Epithelial cell of esophagus (primary cell): ENCODE measurements around the gene GPR171.
"Not testable (repeated sequence)": the region's sequence is repeated elsewhere in the genome, so short reads cannot be mapped to it uniquely, and the experiment has no call there.

Experiments
- DNase-seq: peaks from one replicate; pipeline ENCODE4 v3.0.0; 2010; ENCODE audit warnings: low read depth
- H3K4me3 ChIP-seq: 2 replicates; pipeline ENCODE4 v1.5.1; 2011; ENCODE audit warnings: mild to moderate bottlenecking, low read length, control low read depth
- TF ChIP-seq, protein P1 (sequence below): IDR thresholded peaks from 2 replicates; pipeline ENCODE4 v1.5.1; 2011; ENCODE audit warnings: low read depth, mild to moderate bottlenecking, low read length, control low read depth, inconsistent platforms; ENCODE audit not compliant: insufficient read depth; ENCODE audit errors: missing control alignments

GPR171 gene, protein sequence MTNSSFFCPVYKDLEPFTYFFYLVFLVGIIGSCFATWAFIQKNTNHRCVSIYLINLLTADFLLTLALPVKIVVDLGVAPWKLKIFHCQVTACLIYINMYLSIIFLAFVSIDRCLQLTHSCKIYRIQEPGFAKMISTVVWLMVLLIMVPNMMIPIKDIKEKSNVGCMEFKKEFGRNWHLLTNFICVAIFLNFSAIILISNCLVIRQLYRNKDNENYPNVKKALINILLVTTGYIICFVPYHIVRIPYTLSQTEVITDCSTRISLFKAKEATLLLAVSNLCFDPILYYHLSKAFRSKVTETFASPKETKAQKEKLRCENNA

DNA sequence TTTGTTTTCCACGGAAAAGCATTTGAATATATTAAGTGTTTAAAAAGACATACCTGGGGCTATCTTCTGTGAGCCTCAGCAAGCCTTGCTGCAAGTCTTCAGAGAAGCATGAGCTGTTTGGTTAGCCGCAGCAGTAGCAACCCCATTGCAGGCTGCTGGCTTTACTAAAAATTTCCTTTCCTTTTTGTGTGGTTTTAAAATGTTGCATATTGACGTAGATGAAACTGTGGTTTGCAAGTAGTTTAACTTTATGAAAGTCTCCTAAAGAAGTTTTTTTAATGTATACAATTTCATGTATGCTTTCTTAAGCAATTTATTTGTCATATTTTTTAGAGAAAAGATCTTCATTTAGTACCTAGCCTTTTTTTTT lies at the start of gene GPR171:
TSS of gene GPR171 (minus strand) at position 166 of the 370 bp plus-strand sequence. CDS start 3,830 bp downstream, outside the sequence.
- TF ChIP-seq, protein P1, sequence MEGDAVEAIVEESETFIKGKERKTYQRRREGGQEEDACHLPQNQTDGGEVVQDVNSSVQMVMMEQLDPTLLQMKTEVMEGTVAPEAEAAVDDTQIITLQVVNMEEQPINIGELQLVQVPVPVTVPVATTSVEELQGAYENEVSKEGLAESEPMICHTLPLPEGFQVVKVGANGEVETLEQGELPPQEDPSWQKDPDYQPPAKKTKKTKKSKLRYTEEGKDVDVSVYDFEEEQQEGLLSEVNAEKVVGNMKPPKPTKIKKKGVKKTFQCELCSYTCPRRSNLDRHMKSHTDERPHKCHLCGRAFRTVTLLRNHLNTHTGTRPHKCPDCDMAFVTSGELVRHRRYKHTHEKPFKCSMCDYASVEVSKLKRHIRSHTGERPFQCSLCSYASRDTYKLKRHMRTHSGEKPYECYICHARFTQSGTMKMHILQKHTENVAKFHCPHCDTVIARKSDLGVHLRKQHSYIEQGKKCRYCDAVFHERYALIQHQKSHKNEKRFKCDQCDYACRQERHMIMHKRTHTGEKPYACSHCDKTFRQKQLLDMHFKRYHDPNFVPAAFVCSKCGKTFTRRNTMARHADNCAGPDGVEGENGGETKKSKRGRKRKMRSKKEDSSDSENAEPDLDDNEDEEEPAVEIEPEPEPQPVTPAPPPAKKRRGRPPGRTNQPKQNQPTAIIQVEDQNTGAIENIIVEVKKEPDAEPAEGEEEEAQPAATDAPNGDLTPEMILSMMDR: no peak
- DNase-seq: no peak
- H3K4me3 ChIP-seq: no peak within 1 kb of the TSS

DNA sequence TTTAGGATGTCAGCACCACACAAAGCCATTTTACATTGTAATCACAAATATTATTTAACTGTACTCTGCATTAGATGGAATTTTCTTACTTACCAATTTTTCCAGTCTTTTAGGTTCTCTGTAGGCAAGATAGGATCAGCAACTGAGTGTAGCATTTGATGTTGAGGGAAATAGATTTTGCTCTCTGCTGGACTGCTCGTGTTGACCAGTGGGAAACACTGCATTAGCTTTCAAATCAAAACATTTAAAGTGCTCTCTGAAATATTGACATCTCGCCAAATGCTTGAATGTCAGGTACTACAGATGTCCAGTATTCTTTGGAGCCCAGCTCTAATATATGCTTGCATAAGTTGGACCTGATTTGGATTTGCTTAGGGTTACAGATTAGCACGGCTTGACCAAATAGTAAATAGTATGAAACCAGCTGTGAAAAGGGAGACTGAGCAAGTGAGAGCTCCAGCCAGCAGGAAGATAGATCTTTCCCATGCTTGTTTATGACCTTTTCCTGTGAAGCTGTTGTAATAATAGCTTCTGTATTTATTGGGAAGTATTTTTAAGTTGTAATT lies 45.8 kb upstream of the GPR171 start:
- TF ChIP-seq, protein P1: no peak

DNA sequence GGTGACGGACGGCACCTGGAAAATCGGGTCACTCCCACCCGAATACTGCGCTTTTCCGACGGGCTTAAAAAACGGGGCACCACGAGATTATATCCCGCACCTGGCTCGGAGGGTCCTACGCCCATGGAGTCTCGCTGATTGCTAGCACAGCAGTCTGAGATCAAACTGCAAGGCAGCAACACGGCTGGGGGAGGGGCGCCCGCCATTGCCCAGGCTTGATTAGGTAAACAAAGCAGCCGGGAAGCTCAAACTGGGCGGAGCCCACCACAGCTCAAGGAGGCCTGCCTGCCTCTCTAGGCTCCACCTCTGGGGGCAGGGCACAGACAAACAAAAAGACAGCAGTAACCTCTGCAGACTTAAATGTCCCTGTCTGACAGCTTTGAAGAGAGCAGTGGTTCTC lies 39.0 kb upstream of the GPR171 start:
- not testable (repeated sequence) for H3K4me3 ChIP-seq, DNase-seq

More for the DNA sequence above, 45.8 kb upstream of the GPR171 start:
- no peak for DNase-seq
- H3K4me3 ChIP-seq: no peak overlapping the region

DNA sequence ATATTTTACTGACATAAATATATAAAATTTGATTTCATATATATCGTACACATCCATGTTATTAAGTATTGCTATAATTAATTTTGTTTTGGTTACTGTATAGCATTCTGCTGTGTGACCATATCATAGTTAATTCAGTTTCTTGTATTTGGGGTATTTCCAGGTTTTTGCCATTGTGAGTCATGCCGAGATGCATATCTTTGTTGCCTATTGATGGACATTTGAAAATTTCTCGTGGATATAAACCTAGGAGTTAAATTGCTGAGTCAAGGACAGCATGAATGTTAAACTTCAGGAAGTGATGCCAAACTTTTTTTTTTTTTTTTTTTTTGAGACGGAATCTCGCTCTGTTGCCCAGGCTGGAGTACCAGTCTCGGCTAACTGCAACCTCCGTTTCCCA lies 33.7 kb upstream of the GPR171 start:
- TF ChIP-seq, protein P1: no peak
- H3K4me3 ChIP-seq: no peak overlapping the region
- no peak for DNase-seq

DNA sequence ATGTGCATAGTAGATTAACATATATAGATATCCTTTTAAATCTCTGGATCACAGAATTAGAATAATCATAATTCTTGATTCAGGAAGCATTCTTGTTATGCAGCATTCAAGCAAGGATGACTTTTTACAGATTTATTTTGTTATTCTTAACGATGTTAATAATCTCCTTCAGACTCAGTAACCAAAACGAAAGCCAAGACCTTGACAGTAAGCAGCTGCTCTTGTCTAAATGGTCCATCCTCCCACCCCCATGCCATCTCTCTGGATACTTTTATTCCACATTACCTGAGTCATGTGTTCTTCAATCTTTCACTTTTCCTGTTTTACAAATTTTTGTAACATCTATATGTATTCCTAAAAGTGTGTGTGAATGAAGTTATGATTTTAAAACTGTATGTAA lies 33.3 kb upstream of the GPR171 start:
- DNase-seq: no peak
- TF ChIP-seq, protein P1: no peak
- no peak overlapping the region for H3K4me3 ChIP-seq

DNA sequence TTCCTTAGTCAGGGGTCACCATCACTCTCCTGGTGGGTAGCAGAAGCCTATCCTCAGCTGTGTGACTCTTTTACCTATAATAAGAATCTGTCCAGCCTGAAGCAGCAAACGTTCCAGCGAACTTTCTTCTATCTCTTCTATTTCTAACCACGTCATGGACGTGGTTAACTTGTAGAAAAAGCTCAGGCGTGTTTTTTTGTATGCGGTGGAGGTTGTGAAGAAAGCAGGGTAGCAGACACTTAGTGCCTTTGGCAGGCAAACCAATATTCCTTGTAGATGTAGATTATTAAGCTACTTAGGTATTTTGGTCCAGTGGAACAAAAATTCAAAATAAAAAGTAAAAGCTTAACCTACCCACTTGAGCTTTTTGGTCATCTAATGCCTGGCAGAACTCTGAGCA lies 31.8 kb upstream of the GPR171 start:
- DNase-seq: no peak
- TF ChIP-seq, protein P1: no peak
- no peak overlapping the region for H3K4me3 ChIP-seq

DNA sequence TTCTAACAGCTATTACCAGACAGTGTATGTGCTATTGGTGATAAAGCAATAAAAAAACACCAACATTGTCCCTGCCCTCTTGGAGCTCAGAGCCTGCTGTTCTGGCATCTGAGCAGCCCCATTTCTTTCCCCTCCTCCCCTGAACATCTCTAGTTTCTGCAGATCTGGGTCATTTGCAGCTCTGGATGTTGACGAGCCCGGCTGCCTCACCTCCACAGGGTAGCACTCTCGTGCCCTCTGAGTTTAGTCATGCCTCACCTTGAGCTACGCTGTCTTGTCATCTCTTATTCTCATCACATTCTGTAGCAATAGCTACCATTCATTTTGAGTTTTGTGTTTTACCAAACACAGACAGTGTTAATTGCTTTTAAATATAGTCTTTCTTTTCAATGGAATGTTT lies 30.0 kb upstream of the GPR171 start:
- TF ChIP-seq, protein P1: no peak
- H3K4me3 ChIP-seq: no peak overlapping the region
- DNase-seq: no peak

DNA sequence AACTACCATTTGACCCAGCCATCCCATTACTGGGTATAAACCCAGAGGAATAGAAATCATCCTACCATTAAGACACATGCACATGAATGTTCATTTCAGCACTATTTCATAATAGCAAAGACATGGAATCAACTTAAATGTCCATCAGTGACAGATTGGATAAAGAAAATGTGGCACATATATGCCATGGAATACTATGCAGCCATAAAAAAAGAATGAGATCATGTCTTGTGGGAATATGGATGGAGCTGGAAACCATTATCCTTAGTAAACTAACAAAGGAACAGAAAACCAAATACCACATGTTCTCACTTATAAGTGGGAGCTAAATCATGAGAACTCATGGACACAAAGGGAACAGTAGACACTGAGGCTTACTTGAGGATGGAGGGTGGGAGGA lies 29.4 kb upstream of the GPR171 start:
- DNase-seq, H3K4me3 ChIP-seq: not testable (repeated sequence)
